ENCODE results near the gene ADARB1.

Gene ADARB1

GRCh38 chr21:45146801-45147200, 72.4 kb downstream of the ADARB1 start:
- no peaks in the 10 kb centered on the region for H3K36me3 ChIP-seq
- TF ChIP-seq, protein P1, sequence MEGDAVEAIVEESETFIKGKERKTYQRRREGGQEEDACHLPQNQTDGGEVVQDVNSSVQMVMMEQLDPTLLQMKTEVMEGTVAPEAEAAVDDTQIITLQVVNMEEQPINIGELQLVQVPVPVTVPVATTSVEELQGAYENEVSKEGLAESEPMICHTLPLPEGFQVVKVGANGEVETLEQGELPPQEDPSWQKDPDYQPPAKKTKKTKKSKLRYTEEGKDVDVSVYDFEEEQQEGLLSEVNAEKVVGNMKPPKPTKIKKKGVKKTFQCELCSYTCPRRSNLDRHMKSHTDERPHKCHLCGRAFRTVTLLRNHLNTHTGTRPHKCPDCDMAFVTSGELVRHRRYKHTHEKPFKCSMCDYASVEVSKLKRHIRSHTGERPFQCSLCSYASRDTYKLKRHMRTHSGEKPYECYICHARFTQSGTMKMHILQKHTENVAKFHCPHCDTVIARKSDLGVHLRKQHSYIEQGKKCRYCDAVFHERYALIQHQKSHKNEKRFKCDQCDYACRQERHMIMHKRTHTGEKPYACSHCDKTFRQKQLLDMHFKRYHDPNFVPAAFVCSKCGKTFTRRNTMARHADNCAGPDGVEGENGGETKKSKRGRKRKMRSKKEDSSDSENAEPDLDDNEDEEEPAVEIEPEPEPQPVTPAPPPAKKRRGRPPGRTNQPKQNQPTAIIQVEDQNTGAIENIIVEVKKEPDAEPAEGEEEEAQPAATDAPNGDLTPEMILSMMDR (IDR thresholded peaks at IDR 0.05) = no peak
- no peaks in the 10 kb centered on the region for H3K9me3 ChIP-seq
- H3K27me3 ChIP-seq = no peaks in the 10 kb centered on the region
- H3K27ac ChIP-seq = no peak overlapping the region
- H3K4me3 ChIP-seq (ENCODE audit: low read depth in 1 of 2, low read length in 1 of 2) = no peak overlapping the region
- H3K4me1 ChIP-seq (ENCODE audit: control insufficient read depth in 1 of 2, insufficient read depth in 1 of 2, low read depth in 1 of 2, low read length in 1 of 2) = peaks cover 5 to 9% of the 10 kb centered on the region in 2 experiments

DNA sequence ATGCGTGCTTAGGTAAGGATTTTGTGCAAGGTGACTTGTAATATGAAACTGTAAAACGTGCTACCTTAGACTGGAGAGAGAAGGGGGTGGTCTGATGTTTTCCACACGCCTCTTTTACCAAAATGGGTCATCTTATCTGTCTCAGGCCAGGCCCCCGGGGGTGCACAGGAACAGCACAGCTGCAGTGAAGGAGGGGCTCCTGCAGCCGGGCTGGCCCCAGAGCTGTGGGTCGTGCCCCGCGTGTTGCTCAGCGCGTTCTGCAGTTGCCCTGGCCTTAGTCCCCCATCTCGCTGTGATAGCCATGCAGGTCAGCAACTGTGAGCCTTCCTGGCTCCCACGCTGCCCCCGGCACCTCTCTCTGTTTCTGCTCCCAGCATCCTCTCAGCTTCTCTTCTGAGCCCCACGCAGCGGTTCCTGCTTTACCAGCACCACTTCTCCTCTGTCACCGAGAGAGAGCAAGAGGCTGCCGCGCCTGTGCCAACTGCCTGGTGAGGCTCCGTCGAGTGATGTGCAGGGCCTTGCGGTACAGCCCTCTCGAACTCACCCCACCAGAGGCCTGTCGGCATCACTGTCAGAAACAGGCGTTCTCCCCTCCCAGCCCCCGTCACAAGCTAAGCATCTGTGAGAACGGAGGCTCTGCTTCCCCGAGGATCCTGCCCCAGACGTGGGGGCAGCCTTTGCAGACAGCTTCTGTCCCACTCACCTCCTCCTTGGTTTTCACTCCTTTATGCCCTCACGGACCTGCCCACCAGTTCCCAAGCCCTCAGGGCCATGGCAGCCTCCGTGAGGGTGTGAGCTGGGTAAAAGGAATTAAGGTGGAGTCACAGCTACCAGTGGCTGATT, 73.3 kb downstream of the ADARB1 start:
- Histone ChIP-seq H3K27me3 (no peaks in the 10 kb centered on the region), H3K9me3 (no peaks in the 10 kb centered on the region), H3K27ac (no peak overlapping the region), H3K4me3 (ENCODE audit: low read depth in 1 of 2, low read length in 1 of 2) (no peak overlapping the region), H3K4me1 (ENCODE audit: control insufficient read depth in 1 of 2, insufficient read depth in 1 of 2, low read depth in 1 of 2, low read length in 1 of 2) (peaks cover 14 to 18% of the 10 kb centered on the region in 2 experiments), H3K36me3 (no peaks in the 10 kb centered on the region)
- TF ChIP-seq, protein P1 (IDR thresholded peaks at IDR 0.05) = no peak

DNA sequence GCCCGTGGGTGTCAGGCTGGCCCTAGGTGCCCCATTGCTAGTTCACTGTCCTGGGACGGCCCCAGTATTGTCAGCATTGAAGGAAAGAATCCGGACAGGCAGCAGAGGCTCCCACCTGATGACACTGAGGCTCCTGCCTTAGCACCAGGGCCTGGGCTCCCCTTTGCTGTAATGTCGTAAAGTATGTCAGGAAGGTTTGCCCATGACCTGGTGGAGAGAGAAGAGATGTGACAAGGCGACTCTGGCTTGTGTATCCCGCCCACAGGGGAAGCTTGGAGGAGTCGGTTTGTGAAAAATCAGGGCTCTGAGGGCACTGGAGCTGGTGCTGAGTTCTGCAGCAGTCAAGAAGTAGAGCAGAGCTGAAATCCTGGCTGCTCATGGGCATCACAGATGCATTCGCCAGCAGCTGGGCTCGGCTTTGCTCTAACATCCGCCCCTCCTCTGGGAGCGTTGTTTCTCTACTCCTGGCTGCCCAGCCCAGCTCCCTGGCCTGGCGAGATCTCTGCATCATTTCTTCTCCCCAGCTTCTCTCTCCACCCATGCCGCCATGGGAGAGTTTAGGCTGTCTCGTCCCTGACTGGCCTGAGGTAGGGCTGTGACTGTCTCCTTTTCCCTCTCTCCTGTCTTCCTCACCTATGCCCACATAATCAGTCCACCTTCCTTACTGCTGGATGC, 74.1 kb downstream of the ADARB1 start:
- no peak overlapping the region for H3K4me3 ChIP-seq (ENCODE audit: low read depth in 1 of 2, low read length in 1 of 2)
- H3K36me3 ChIP-seq = no peaks in the 10 kb centered on the region
- no peaks in the 10 kb centered on the region for H3K9me3 ChIP-seq
- no peaks in the 10 kb centered on the region for H3K27me3 ChIP-seq
- TF ChIP-seq, protein P1 (IDR thresholded peaks at IDR 0.05) = no peak
- peaks cover 19 to 24% of the 10 kb centered on the region in 2 experiments for H3K4me1 ChIP-seq (ENCODE audit: control insufficient read depth in 1 of 2, insufficient read depth in 1 of 2, low read depth in 1 of 2, low read length in 1 of 2)
- no peak overlapping the region for H3K27ac ChIP-seq

DNA sequence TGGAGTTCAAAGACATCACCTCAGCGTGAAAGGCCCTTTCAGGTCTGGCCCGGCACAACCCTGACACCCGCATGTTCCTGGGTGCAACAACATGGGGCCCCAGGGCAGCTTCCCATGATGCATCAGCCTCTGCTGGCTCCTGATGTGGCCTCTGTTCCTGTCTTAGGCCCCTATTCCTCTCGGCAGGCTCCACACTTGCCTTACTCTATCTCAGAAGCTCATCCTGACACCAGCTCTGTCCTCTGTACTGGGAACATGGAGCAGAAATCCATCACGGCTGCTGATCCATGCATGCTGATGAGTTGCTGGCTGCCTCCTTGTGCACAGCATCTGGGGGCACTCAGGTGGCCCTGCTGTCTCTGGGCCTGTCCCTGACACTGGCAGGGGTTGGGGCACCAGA, 74.6 kb downstream of the ADARB1 start:
- Histone ChIP-seq H3K4me3 (ENCODE audit: low read depth in 1 of 2, low read length in 1 of 2) (no peak overlapping the region), H3K4me1 (ENCODE audit: control insufficient read depth in 1 of 2, insufficient read depth in 1 of 2, low read depth in 1 of 2, low read length in 1 of 2) (peaks cover 19 to 27% of the 10 kb centered on the region in 2 experiments), H3K27me3 (no peaks in the 10 kb centered on the region), H3K36me3 (no peaks in the 10 kb centered on the region), H3K27ac (no peak overlapping the region), H3K9me3 (no peaks in the 10 kb centered on the region)
- TF ChIP-seq, protein P1 (IDR thresholded peaks at IDR 0.05) = no peak

- H3K4me3 ChIP-seq (ENCODE audit: low read depth in 1 of 2, low read length in 1 of 2) = no peak overlapping the region
- peaks cover 19 to 27% of the 10 kb centered on the region in 2 experiments for H3K4me1 ChIP-seq (ENCODE audit: control insufficient read depth in 1 of 2, insufficient read depth in 1 of 2, low read depth in 1 of 2, low read length in 1 of 2)
- TF ChIP-seq, protein P1 (IDR thresholded peaks at IDR 0.05) = no peak
These were observed 76.3 kb downstream of the ADARB1 start for GRCh38 chr21:45150638-45151131.

More at GRCh38 chr21:45150638-45151131, 76.3 kb downstream of the ADARB1 start:
- no peaks in the 10 kb centered on the region for H3K27me3 ChIP-seq
- no peaks in the 10 kb centered on the region for H3K36me3 ChIP-seq
- H3K27ac ChIP-seq = no peak overlapping the region
- no peaks in the 10 kb centered on the region for H3K9me3 ChIP-seq
